Bronchial epithelial cell (primary cell): ENCODE measurements around the gene DCLK2. TPM values are rescaled to one million over a fixed set of nuclear protein-coding genes. Genes with fewer than 3 reads are reported as not detected.

Experiments
- DNase-seq: peaks from one replicate; pipeline ENCODE4 v3.0.0-alpha.2; 2010; ENCODE audit warnings: low read depth
- FAIRE-seq: peaks from 2 replicates; lab custom pipeline; 2011; peaks lifted over from hg19 to GRCh38; lab: Jason Lieb, UNC
- H3K27me3 ChIP-seq: 2 replicates; pipeline ENCODE4 v1.5.1; 2011; ENCODE audit warnings: low read length; ENCODE audit not compliant: control insufficient read depth, insufficient read depth
- H3K36me3 ChIP-seq: 2 replicates; pipeline ENCODE4 v1.5.1; 2011; ENCODE audit warnings: low read length; ENCODE audit not compliant: control insufficient read depth, insufficient read depth
- H3K4me3 ChIP-seq: 2 replicates; pipeline ENCODE4 v1.5.1; 2011; ENCODE audit warnings: mild to moderate bottlenecking, low read depth, low read length, control low read depth
- total RNA-seq: library from RNA; depleted of rRNA; stranded (reverse); fragments of >200 nt; gene quantifications from 2 replicates; pipeline ENCODE4 v1.2.1, GENCODE V29; 2014
- TF ChIP-seq, protein P1 (sequence below): IDR thresholded peaks from 2 replicates; pipeline ENCODE4 v1.5.1; 2011; ENCODE audit warnings: mild to moderate bottlenecking, moderate library complexity, low read length, control low read depth, inconsistent platforms; ENCODE audit not compliant: insufficient read depth, severe bottlenecking

The DCLK2 gene
- total RNA-seq, 1 donor from 2014 or later: not detected

GRCh38 chr4:150256841-150257730, 178.8 kb downstream of the DCLK2 start:
- DNase-seq (peak; percentile 72), FAIRE-seq (no peak)
- no peaks in the 10 kb centered on the region for H3K27me3 ChIP-seq
- no peak overlapping the region for H3K4me3 ChIP-seq
- no peaks in the 10 kb centered on the region for H3K36me3 ChIP-seq
- TF ChIP-seq, protein P1, sequence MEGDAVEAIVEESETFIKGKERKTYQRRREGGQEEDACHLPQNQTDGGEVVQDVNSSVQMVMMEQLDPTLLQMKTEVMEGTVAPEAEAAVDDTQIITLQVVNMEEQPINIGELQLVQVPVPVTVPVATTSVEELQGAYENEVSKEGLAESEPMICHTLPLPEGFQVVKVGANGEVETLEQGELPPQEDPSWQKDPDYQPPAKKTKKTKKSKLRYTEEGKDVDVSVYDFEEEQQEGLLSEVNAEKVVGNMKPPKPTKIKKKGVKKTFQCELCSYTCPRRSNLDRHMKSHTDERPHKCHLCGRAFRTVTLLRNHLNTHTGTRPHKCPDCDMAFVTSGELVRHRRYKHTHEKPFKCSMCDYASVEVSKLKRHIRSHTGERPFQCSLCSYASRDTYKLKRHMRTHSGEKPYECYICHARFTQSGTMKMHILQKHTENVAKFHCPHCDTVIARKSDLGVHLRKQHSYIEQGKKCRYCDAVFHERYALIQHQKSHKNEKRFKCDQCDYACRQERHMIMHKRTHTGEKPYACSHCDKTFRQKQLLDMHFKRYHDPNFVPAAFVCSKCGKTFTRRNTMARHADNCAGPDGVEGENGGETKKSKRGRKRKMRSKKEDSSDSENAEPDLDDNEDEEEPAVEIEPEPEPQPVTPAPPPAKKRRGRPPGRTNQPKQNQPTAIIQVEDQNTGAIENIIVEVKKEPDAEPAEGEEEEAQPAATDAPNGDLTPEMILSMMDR: no peak

GRCh38 chr4:150258569-150258968, 180.3 kb downstream of the DCLK2 start:
- Histone ChIP-seq H3K27me3 (no peaks in the 10 kb centered on the region), H3K4me3 (no peak overlapping the region), H3K36me3 (no peaks in the 10 kb centered on the region)
- TF ChIP-seq, protein P1: no peak
- FAIRE-seq (no peak), DNase-seq (peak; percentile 70)

- TF ChIP-seq, protein P1: no peak
- FAIRE-seq (no peak), DNase-seq (no peak)
- no peaks in the 10 kb centered on the region for H3K27me3 ChIP-seq
- no peak overlapping the region for H3K4me3 ChIP-seq
- no peaks in the 10 kb centered on the region for H3K36me3 ChIP-seq
Observed at GRCh38 chr4:150259861-150260567, 181.8 kb downstream of the DCLK2 start.

DNA sequence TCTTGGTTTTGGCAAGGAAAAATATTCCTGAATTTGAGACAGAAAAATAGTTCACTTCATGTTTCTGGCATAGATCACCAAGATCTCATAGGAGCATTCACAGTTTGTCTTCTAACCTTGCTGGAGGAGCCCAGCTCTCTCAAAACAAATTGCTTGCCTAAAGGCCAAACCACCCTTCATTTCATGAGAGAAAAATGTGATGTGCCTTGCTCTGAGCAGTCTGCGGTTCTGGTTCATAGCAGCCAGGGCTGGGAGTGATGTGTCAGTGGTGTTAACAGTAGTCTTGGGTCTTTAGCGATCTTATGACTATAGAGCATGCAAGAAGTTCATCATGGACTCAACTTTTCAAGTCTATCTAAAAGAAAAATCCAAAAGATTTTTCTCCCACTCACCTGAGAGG, 183.3 kb downstream of the DCLK2 start:
- H3K4me3 ChIP-seq: no peak overlapping the region
- FAIRE-seq: no peak
- TF ChIP-seq, protein P1: no peak
- no peaks in the 10 kb centered on the region for H3K27me3 ChIP-seq
- no peak for DNase-seq
- H3K36me3 ChIP-seq: no peaks in the 10 kb centered on the region

DNA sequence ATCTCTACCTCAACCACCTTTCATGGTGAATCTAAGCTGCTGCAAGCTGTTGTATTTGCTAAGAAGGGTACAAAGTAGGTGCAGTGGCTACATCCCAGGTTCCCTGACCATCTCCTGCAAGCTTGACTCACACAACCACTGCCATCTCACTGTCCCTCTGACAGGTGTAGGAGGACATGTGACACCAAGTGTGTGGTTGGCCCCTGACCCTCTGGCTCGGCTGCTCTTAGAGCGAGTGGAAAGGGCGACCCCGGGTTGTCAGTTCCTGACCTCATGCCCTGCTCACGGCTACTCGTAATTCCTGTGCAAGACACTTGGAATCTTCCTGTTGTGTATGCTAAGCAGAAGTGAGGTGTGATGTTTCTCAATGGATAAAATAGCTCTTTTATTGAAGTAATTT, 184.4 kb downstream of the DCLK2 start:
- Histone ChIP-seq H3K4me3 (no peak overlapping the region), H3K27me3 (no peaks in the 10 kb centered on the region), H3K36me3 (no peaks in the 10 kb centered on the region)
- no peak for FAIRE-seq
- TF ChIP-seq, protein P1: no peak
- no peak for DNase-seq
